PC-3 (cell line): ENCODE measurements around the gene BPIFB1.

Experiments
- CTCF ChIP-seq: fragments of 300-600 bp; sonication (generic); conservative IDR thresholded peaks from 2 replicates; pipeline ENCODE4 v1.5.1; 2017; ENCODE audit warnings: antibody characterized with exemption, low read depth, mild to moderate bottlenecking, low read length
- EZH2 ChIP-seq: fragments of 300-600 bp; sonication (generic); IDR thresholded peaks from one replicate; pipeline ENCODE4 v1.6.1; 2017; ENCODE audit warnings: antibody characterized with exemption, mild to moderate bottlenecking, low read length; ENCODE audit not compliant: unreplicated experiment
- EZH2phosphoT487 ChIP-seq: fragments of 300-600 bp; sonication (generic); IDR thresholded peaks from 2 replicates; pipeline ENCODE4 v1.6.1; 2018; ENCODE audit warnings: mild to moderate bottlenecking, antibody characterized with exemption, low read length, borderline replicate concordance

GRCh38 chr20:33259371-33259770, 23.6 kb upstream of the BPIFB1 start:
- TF ChIP-seq CTCF, result no peak
- TF ChIP-seq EZH2, result no peak
- TF ChIP-seq EZH2phosphoT487, result no peak
